D721Med (cell line): ENCODE results near the gene CCDC12.

Source experiments
- DNase-seq: peaks from one replicate; pipeline ENCODE4 v3.0.0; 2011; ENCODE audit warnings: low spot score; ENCODE audit not compliant: insufficient read length
- FAIRE-seq: peaks from 2 replicates; lab custom pipeline; 2011; peaks lifted over from hg19 to GRCh38; lab: Jason Lieb, UNC
- TF ChIP-seq, protein P1 (sequence below): IDR thresholded peaks from 2 replicates; pipeline ENCODE4 v1.5.1; 2012; ENCODE audit warnings: mild to moderate bottlenecking, control low read depth; ENCODE audit not compliant: insufficient read depth; ENCODE audit errors: missing control alignments

CCDC12 gene

DNA sequence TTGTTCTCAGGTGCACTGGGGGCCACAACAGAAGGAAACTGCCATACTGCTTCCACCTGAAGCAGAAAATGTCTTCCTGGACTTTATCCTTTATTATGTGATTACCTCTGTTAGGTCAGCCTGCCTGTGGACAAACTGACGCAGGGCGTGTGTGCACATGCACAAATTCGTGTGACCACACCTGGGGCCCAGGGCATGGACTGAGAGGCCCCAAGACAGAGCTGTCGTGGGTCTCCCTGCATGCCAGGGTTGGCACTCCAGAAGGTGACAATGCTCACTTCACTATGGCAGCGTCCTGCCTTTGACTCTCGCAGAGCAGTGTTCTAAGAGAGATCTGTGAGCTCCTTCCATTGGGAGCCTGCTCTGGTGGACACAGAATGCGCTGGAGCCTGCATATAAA lies 34.5 kb downstream of the CCDC12 start:
- TF ChIP-seq, protein P1, sequence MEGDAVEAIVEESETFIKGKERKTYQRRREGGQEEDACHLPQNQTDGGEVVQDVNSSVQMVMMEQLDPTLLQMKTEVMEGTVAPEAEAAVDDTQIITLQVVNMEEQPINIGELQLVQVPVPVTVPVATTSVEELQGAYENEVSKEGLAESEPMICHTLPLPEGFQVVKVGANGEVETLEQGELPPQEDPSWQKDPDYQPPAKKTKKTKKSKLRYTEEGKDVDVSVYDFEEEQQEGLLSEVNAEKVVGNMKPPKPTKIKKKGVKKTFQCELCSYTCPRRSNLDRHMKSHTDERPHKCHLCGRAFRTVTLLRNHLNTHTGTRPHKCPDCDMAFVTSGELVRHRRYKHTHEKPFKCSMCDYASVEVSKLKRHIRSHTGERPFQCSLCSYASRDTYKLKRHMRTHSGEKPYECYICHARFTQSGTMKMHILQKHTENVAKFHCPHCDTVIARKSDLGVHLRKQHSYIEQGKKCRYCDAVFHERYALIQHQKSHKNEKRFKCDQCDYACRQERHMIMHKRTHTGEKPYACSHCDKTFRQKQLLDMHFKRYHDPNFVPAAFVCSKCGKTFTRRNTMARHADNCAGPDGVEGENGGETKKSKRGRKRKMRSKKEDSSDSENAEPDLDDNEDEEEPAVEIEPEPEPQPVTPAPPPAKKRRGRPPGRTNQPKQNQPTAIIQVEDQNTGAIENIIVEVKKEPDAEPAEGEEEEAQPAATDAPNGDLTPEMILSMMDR: no peak
- DNase-seq: no peak
- no peak for FAIRE-seq

GRCh38 chr3:46939578-46940445 lies 36.7 kb downstream of the CCDC12 start:
- DNase-seq (no peak), FAIRE-seq (no peak)
- TF ChIP-seq, protein P1: no peak

- DNase-seq (no peak), FAIRE-seq (no peak)
- TF ChIP-seq, protein P1: no peak
These were observed 38.4 kb downstream of the CCDC12 start for GRCh38 chr3:46938118-46938517.

DNA sequence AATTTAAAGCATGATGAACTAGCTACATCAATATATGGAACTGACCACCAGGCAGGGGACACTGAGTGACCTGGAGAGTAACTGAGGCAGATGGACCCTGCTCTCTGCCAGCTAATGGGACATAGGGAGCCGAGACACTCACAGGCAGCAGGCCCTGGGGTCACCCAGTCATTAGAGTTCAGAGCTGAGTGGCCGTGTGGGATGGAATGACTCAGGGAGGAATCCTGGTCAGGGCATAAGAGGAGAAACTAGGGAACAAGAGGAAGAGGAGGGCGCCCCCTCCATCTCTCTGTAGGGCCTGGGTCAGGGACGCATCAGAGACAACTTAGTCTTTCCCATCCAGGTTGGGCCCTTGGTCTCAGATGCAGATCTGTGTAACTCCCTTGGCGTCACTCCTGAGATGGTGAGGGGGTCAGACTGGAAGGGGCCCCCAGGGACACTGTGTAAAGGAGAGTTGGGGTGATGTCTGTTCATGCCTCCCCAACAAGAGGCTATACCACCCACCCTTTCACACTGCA lies 39.8 kb downstream of the CCDC12 start:
- TF ChIP-seq, protein P1: no peak
- DNase-seq (no peak), FAIRE-seq (no peak)

GRCh38 chr3:46935989-46936558 lies 40.5 kb downstream of the CCDC12 start:
- FAIRE-seq (no peak), DNase-seq (no peak)
- TF ChIP-seq, protein P1: no peak

GRCh38 chr3:46935168-46935858 lies 41.2 kb downstream of the CCDC12 start:
- FAIRE-seq (no peak), DNase-seq (no peak)
- TF ChIP-seq, protein P1: no peak
